Neural cell (in vitro differentiated cells): ENCODE results near the gene TYMP. TPM values are rescaled to one million over a fixed set of nuclear protein-coding genes. Genes with fewer than 3 reads are reported as not detected.

ENCODE experiments used
- H2AFZ ChIP-seq: fragments of 200-600, 300-800 bp; sonication (generic), shearing (Covaris generic); 2 replicates; pipeline ENCODE4 v1.6.0; 2014; ENCODE audit warnings: low read depth, mild to moderate bottlenecking, antibody characterized with exemption, low read length, moderate library complexity
- H3F3A ChIP-seq: fragments of 200-600 bp; shearing (Covaris generic); 2 replicates; pipeline ENCODE4 v1.6.1; 2016; ENCODE audit warnings: mild to moderate bottlenecking, moderate library complexity, mixed read lengths, antibody characterized with exemption, low read length; ENCODE audit not compliant: insufficient read depth, poor library complexity, severe bottlenecking
- H3K27ac ChIP-seq: fragments of 200-600, 300-800 bp; sonication (generic), shearing (Covaris generic); 2 replicates; pipeline ENCODE4 v1.5.1; 2014; ENCODE audit warnings: mild to moderate bottlenecking, low read length, moderate library complexity
- H3K27me3 ChIP-seq: fragments of 300-800, 200-600 bp; sonication (generic), shearing (Covaris generic); 2 replicates; pipeline ENCODE4 v1.6.0; 2014; ENCODE audit warnings: mild to moderate bottlenecking, low read depth, low read length, moderate library complexity; ENCODE audit not compliant: insufficient read depth
- H3K36me3 ChIP-seq: fragments of 300-800, 200-600 bp; sonication (generic), shearing (Covaris generic); 2 replicates; pipeline ENCODE4 v1.5.1; 2014; ENCODE audit warnings: mild to moderate bottlenecking, antibody characterized with exemption, low read length, moderate library complexity; ENCODE audit not compliant: insufficient read depth
- H3K4me2 ChIP-seq: fragments of 300-800, 200-600 bp; sonication (generic), shearing (Covaris generic); 2 replicates; pipeline ENCODE4 v1.6.0; 2014; ENCODE audit warnings: mild to moderate bottlenecking, low read length
- H3K4me3 ChIP-seq: fragments of 300-800, 200-600 bp; sonication (generic), shearing (Covaris generic); 2 replicates; pipeline ENCODE4 v1.5.1; 2014; ENCODE audit warnings: mild to moderate bottlenecking, low read length, moderate library complexity
- H3K79me2 ChIP-seq: fragments of 200-600 bp; shearing (Covaris generic); replicated peaks from 2 replicates; pipeline ENCODE4 v1.6.0; 2014; ENCODE audit warnings: mild to moderate bottlenecking, low read length, moderate library complexity; ENCODE audit not compliant: insufficient read depth
- H3K9ac ChIP-seq: fragments of 300-800, 200-600 bp; sonication (generic), shearing (Covaris generic); 2 replicates; pipeline ENCODE4 v1.6.1; 2016; ENCODE audit warnings: mild to moderate bottlenecking, low read length, mixed read lengths
- H3K9me2 ChIP-seq: fragments of 200-600 bp; shearing (Covaris generic); 2 replicates; pipeline ENCODE4 v1.6.1; 2016; ENCODE audit warnings: mild to moderate bottlenecking, low read length, mixed read lengths; ENCODE audit not compliant: insufficient read depth
- H3K9me3 ChIP-seq: fragments of 200-600, 300-800 bp; sonication (generic), shearing (Covaris generic); 2 replicates; pipeline ENCODE4 v1.6.1; 2016; ENCODE audit warnings: mild to moderate bottlenecking, mixed run types, low read length, moderate library complexity, mixed read lengths
- H4K20me1 ChIP-seq: fragments of 200-600 bp; shearing (Covaris generic); 2 replicates; pipeline ENCODE4 v1.6.1; 2016; ENCODE audit warnings: mild to moderate bottlenecking, mixed run types; ENCODE audit not compliant: insufficient read depth
- CTCF ChIP-seq: fragments of 450-650 bp; IDR thresholded peaks from 2 replicates; pipeline ENCODE4 v1.5.1; 2014; ENCODE audit warnings: antibody characterized with exemption, mild to moderate bottlenecking, moderate library complexity; ENCODE audit not compliant: poor library complexity, severe bottlenecking
- EP300 ChIP-seq: fragments of 450-650 bp; conservative IDR thresholded peaks from 2 replicates; pipeline ENCODE4 v1.6.1; 2014; ENCODE audit warnings: antibody characterized with exemption, mild to moderate bottlenecking, moderate library complexity; ENCODE audit not compliant: poor library complexity, severe bottlenecking
- EZH2 ChIP-seq: fragments of 200-600, 300-800 bp; shearing (Covaris generic), sonication (generic); IDR thresholded peaks from 2 replicates; pipeline ENCODE4 v1.6.1; 2014; ENCODE audit warnings: antibody characterized with exemption, low read length, borderline replicate concordance, mild to moderate bottlenecking; ENCODE audit not compliant: insufficient read depth, poor library complexity, severe bottlenecking
- MXI1 ChIP-seq: fragments of 450-650 bp; conservative IDR thresholded peaks from 2 replicates; pipeline ENCODE4 v1.6.1; 2014; ENCODE audit warnings: antibody characterized with exemption, mild to moderate bottlenecking; ENCODE audit not compliant: poor library complexity, severe bottlenecking
- POLR2AphosphoS5 ChIP-seq: IDR thresholded peaks from 2 replicates; pipeline ENCODE4 v1.6.1; 2012
- RAD21 ChIP-seq: fragments of 450-650 bp; conservative IDR thresholded peaks from 2 replicates; pipeline ENCODE4 v1.6.1; 2014; ENCODE audit warnings: antibody characterized with exemption, mild to moderate bottlenecking, moderate library complexity
- SMC3 ChIP-seq: fragments of 450-650 bp; conservative IDR thresholded peaks from 2 replicates; pipeline ENCODE4 v1.6.1; 2014; ENCODE audit warnings: antibody characterized with exemption, mild to moderate bottlenecking, moderate library complexity; ENCODE audit not compliant: poor library complexity
- TAF1 ChIP-seq: IDR thresholded peaks from 2 replicates; pipeline ENCODE4 v1.6.1; 2012; ENCODE audit warnings: low read depth
- polyA plus RNA-seq: library from polyadenylated mRNA; depleted of rRNA; stranded (reverse); fragments of >200 nt; gene quantifications from 2 replicates; pipeline ENCODE4 v1.2.3, GENCODE V29; 2014
- TF ChIP-seq, protein P1 (sequence below): IDR thresholded peaks from 2 replicates; pipeline ENCODE4 v1.6.1; 2012; ENCODE audit warnings: borderline replicate concordance

TYMP gene
- polyA plus RNA-seq, 1 donor from 2014 or later: 0.87 TPM

DNA sequence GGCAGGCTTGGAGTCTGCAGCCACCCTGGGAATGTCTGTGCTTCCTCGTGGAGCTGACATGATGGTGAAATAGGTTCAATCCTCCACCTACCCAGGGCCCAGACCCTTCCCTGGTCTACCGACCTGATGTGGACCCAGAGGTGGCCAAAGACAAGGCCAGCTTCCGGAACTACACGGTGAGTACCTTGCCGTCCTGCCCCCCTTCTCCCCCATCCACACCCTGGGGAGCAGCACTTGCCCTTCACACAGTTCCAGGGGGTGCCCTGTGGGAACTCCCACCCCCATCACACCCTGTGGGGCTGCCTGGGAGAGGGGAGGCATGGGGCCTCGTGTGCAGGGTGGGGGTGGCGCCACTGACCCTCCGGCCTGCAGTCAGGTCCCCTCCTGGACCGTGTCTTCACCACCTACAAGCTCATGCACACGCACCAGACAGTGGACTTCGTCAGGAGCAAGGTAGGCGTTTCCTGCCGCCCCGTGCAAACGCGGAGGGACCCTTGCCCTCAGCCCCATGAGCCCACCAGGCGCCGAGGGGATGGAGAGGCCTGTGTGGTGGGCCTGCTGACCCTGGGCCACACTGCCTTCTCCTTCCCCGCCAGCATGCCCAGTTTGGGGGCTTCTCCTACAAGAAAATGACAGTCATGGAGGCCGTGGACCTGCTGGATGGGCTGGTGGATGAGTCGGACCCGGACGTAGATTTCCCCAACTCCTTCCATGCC lies 42.4 kb downstream of the TYMP start:
- Histone ChIP-seq H3K27me3 (peaks cover 5% of the 10 kb centered on the region), H3K4me3 (no peak overlapping the region), H3K27ac (no peak overlapping the region), H3K9me2 (no peaks in the 10 kb centered on the region), H3K79me2 (no peaks in the 10 kb centered on the region), H4K20me1 (no peaks in the 10 kb centered on the region), H3F3A (no peaks in the 10 kb centered on the region), H3K9me3 (no peaks in the 10 kb centered on the region), H3K4me2 (no peak overlapping the region), H3K36me3 (no peaks in the 10 kb centered on the region), H2AFZ (no peak overlapping the region), H3K9ac (no peak overlapping the region)
- TF ChIP-seq RAD21 (no peak), EP300 (no peak), MXI1 (no peak), CTCF (no peak), TAF1 (no peak), SMC3 (no peak), EZH2 (no peak), POLR2AphosphoS5 (no peak)
- TF ChIP-seq, protein P1, sequence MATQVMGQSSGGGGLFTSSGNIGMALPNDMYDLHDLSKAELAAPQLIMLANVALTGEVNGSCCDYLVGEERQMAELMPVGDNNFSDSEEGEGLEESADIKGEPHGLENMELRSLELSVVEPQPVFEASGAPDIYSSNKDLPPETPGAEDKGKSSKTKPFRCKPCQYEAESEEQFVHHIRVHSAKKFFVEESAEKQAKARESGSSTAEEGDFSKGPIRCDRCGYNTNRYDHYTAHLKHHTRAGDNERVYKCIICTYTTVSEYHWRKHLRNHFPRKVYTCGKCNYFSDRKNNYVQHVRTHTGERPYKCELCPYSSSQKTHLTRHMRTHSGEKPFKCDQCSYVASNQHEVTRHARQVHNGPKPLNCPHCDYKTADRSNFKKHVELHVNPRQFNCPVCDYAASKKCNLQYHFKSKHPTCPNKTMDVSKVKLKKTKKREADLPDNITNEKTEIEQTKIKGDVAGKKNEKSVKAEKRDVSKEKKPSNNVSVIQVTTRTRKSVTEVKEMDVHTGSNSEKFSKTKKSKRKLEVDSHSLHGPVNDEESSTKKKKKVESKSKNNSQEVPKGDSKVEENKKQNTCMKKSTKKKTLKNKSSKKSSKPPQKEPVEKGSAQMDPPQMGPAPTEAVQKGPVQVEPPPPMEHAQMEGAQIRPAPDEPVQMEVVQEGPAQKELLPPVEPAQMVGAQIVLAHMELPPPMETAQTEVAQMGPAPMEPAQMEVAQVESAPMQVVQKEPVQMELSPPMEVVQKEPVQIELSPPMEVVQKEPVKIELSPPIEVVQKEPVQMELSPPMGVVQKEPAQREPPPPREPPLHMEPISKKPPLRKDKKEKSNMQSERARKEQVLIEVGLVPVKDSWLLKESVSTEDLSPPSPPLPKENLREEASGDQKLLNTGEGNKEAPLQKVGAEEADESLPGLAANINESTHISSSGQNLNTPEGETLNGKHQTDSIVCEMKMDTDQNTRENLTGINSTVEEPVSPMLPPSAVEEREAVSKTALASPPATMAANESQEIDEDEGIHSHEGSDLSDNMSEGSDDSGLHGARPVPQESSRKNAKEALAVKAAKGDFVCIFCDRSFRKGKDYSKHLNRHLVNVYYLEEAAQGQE: no peak

DNA sequence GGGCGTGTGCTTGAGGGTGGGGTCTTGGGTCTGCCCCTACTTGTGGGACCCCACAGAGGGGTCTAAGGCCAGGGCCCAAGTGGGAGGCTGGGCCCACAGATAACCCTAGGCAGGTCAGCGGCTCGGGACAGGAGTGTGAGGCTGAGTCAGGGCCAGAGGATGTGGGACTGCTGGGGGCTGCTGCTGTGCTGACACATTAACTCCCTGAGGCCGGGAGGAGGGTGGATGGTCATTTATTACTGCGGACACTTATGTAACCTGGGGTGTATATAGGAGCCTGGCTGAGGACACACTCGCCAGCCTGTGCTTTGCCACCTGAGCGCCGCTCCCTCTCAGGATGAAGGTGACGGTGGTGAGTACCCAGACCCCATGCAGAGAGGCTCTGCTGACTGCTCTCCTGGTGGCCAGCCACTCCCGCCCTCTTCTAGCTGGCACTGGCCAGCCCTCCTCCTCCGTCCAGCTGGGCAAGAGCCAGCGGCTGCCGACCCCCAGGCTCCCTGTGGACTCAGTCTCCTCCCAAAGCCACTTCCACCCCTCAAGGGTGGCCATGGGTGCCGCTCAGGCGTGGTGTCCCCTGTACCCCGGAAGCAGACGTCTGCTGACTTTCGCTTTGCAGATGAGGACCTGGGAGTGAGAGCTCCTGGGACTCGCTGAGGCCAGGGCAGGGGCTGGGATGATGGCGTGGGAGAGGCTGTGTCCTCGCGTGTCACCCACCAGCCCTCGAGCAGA lies 43.1 kb downstream of the TYMP start, which contains the start of gene MIOX:
Gene MIOX, plus strand, starts transcription at position 299 of the 729 bp plus-strand sequence. Its CDS starts 39 bp downstream, at position 338.
- Histone ChIP-seq H3K9me3 (no peaks in the 10 kb centered on the region), H3K79me2 (no peaks in the 10 kb centered on the region), H3K27me3 (peaks cover 13% of the 10 kb centered on the region), H3F3A (no peaks in the 10 kb centered on the region), H3K36me3 (no peaks in the 10 kb centered on the region), H2AFZ (no peak within 1 kb of the TSS), H4K20me1 (no peaks in the 10 kb centered on the region), H3K27ac (no peak within 1 kb of the TSS), H3K9me2 (no peaks in the 10 kb centered on the region), H3K4me2 (no peak within 1 kb of the TSS), H3K4me3 (no peak within 1 kb of the TSS), H3K9ac (no peak within 1 kb of the TSS)
- TF ChIP-seq RAD21: no peak
- no peak for TF ChIP-seq EZH2
- no peak for TF ChIP-seq SMC3
- no peak for TF ChIP-seq TAF1
- TF ChIP-seq MXI1: no peak
- TF ChIP-seq EP300: no peak
